LNCAP (cell line): ENCODE data around the gene PXMP2.

Experiments used
- TF ChIP-seq, protein P1 (sequence below): fragments of 450-650 bp; IDR thresholded peaks from 2 replicates; pipeline ENCODE4 v1.5.1; 2017; ENCODE audit warnings: mild to moderate bottlenecking

Gene PXMP2

DNA sequence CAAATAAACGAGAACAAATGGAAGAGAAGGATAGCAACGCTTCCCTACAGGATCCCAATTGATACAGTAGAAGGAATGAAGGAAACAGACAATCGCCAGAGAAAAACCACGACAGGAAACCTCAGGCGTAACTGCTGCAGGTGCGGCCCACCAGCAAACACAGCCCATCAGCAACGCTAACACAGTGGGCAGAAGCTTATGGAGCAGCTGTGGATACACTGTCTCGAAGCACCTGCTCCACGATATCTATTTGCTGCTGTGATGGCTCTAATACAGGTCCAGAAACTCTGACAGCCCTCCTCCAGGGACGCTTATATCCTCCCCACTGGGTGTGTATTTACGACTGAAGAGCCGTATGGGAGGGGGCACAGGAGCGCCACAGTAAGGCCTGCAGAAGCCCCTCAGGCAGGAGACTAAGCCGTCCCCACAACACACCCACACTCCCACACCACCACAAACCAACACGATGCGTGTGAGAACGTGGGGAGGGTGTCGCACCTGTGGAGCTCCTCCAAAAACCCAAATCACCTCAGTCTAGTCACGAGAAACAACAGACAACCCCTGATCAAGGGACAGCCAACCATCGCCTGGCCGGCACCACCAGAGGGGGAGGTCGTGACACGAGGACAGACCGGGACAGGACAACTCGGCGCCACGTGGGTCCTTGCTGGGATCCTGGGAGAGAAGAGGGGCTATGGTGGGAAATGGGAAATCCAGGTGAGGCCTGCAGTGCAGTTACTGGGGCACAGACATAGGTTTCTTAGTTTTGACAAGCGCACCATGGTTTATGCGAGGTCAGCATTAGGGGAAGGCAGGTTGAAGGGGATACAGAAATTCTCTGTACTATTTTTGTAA, 24.3 kb upstream of the PXMP2 start:
- TF ChIP-seq, protein P1, sequence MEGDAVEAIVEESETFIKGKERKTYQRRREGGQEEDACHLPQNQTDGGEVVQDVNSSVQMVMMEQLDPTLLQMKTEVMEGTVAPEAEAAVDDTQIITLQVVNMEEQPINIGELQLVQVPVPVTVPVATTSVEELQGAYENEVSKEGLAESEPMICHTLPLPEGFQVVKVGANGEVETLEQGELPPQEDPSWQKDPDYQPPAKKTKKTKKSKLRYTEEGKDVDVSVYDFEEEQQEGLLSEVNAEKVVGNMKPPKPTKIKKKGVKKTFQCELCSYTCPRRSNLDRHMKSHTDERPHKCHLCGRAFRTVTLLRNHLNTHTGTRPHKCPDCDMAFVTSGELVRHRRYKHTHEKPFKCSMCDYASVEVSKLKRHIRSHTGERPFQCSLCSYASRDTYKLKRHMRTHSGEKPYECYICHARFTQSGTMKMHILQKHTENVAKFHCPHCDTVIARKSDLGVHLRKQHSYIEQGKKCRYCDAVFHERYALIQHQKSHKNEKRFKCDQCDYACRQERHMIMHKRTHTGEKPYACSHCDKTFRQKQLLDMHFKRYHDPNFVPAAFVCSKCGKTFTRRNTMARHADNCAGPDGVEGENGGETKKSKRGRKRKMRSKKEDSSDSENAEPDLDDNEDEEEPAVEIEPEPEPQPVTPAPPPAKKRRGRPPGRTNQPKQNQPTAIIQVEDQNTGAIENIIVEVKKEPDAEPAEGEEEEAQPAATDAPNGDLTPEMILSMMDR, result no peak

DNA sequence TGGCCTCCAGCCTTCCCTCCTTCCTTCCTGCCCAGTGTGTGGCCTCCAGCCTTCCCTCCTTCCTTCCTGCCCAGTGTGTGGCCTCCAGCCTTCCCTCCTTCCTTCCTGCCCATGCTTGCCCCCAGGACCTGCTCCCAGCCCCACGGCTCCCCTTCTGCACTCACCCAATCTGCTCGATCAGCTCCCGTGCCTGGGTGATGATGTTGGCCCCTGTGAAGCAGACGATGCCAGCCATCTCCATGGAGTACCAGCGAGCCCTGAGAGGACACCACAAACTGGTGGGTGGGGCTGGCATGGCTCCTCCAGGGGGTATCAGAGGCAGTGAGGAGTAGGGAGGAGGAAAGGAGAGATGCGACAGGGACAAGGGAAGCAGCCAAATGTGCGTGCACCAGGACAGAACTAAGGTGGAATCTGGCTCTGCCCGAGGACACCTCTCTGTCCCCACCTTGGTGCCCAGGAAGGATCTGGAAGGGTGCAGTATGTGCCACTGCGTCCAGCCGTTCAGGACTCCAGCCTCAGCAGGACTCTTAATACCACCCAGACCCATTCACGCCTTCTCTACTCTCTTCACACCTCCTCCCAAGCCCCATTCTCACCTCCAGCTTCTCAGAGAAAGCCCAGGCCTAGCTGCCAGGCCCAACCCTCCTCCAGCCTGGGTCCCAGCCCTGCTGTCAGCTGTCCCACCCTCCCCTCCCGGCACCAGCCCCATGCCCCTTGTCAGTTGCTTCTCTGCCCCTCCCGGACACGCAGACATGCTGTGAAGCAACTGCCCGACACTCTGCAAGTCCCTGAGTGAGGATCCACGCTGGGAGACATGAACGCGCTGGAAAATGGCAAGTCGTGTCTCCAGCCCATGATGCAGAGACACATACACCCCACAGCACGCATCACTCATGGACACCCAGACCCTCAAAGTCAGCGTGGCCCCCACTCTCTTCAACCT, 22.9 kb upstream of the PXMP2 start:
- TF ChIP-seq, protein P1, result no peak

DNA sequence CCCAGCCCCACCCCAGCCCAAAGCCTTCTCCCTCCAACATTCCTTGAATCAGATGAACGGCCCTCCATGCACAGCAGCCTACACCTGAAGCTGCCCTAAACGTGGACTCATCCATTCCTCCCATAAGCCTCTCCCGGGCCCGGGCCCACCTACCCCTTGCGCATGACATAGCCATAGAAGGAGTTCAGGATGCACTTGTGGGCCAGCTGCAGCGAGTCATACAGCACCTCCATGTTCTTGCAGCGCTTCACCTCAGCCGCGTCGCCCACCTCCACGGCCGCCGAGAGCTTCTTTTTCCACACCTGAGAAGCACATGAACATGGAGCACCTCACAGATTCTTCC, 22.3 kb upstream of the PXMP2 start:
- TF ChIP-seq, protein P1, result no peak

DNA sequence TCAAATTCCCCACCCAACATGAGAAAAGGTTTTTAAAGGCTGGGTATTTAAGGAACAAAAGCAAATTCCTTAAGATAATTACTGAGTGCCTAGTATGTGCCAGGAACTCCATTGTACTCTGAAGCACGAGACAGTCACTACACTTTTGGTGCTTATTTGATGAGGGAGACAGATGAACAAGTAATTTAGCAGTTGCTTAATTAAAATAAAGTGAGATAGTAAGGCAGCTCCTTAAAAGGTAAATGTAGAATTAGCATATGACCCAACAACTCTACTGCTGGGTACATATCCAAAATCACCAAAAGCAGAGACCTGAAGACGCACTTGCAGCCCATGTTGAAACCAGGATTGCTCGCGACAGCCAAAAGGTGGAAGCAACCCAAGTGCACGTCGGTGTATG, 21.6 kb upstream of the PXMP2 start:
- TF ChIP-seq, protein P1, result no peak

DNA sequence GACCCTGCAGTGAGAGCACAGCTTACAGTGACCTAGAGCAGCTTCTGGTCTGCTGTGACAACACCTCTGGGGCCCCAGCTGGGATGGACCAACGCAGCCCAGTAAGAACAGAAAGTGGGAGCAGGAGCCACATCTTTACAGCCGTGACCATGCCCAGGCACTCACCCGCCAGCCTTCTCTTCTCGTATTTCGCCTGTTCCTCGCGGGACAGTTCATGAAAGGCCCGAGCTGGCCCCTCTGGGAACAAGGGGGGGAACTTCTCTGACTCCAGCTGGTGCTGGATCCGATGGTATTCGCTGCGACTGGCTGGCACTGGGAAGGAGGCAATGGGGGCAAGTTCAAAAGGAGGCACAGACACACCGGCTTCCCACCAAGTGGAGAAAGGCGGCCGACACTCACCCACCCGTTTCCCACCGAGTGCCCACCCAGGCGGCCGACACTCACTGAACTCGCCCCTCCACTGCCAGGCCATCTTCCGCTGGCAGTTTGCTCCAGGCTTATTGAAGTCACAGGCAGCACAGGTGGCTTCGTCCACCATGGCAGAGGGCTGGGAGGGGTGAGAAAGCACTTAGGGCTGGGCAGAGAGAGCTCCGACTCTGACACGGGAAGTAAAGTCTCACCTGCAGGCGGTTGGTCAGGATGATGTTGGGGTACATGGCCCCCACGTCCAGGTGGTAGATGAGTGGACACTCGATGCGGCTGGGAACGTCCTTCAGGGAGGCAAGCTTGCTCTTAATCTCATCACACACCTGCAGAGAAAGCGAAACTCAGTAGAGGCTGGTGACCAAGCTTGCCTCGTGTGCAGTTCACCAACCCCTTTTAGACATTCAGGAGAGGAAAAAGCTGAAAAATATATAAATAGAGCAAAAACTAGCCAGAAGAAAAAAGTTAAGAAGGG, 18.9 kb upstream of the PXMP2 start:
- TF ChIP-seq, protein P1, result no peak

DNA sequence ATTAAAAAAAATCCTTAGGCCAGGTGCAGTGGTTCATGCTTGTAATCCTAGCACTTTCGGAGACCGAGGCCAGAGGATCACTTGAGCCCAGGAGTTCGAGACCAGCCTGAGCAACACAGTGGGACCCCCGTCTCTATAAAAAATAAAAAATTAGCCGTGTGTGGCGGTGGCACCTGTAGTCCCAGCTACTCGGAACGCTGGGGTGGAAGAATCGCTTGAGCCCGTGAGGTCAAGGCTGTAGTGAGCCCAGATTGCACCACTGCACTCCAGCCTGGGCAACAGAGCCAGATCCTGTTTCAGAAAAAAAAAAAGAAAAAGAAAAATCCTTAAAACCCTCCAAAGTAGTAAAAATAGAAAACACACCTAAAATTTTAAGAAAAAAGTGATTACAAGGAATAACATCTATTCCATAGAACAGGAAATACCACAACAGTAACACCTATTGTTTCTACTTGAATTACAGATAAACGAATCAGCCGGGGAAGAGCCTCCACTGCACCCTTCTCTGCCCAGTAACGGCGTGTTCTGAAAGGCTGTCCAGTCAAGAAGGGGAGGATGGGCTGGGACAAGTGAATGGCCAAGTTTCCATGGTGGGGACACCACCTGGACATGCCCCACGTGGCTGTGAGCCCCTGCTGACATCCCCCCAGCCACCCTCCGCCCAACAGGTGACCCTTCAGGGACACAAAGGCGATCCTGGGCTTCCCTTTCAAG, 18.1 kb upstream of the PXMP2 start:
- TF ChIP-seq, protein P1, result no peak
